GM12865 (cell line): ENCODE data around the gene FRRS1.

Source experiments
- DNase-seq: peaks from one replicate; pipeline ENCODE4 v3.0.0; 2010; ENCODE audit warnings: low read depth
- H3K4me3 ChIP-seq: 2 replicates; pipeline ENCODE4 v1.5.1; 2011; ENCODE audit warnings: mild to moderate bottlenecking, low read depth, low read length, control low read depth
- TF ChIP-seq, protein P1 (sequence below): IDR thresholded peaks from 2 replicates; pipeline ENCODE4 v1.5.1; 2011; ENCODE audit warnings: low read length, control low read depth, low read depth, inconsistent platforms; ENCODE audit not compliant: insufficient read depth; ENCODE audit errors: missing control alignments

Gene FRRS1

DNA sequence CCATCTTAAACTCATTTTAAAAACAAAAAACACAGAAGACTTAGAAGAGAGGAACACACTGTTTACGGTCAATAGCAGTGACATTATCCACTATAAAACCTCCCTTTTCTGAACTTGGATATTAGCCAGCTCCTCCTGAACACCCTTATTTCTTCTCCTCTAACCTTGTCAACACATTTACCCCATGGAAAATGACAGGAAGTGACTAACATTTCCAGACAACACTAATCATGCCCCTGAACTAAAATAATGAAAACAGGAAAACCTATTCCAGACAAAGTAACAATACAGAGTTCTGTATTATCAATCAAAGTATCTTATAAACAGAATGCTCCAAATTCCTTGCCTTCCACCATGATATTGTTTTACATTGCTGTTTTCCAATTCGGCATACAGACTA, 75.3 kb downstream of the FRRS1 start:
- no peak overlapping the region for H3K4me3 ChIP-seq
- TF ChIP-seq, protein P1, sequence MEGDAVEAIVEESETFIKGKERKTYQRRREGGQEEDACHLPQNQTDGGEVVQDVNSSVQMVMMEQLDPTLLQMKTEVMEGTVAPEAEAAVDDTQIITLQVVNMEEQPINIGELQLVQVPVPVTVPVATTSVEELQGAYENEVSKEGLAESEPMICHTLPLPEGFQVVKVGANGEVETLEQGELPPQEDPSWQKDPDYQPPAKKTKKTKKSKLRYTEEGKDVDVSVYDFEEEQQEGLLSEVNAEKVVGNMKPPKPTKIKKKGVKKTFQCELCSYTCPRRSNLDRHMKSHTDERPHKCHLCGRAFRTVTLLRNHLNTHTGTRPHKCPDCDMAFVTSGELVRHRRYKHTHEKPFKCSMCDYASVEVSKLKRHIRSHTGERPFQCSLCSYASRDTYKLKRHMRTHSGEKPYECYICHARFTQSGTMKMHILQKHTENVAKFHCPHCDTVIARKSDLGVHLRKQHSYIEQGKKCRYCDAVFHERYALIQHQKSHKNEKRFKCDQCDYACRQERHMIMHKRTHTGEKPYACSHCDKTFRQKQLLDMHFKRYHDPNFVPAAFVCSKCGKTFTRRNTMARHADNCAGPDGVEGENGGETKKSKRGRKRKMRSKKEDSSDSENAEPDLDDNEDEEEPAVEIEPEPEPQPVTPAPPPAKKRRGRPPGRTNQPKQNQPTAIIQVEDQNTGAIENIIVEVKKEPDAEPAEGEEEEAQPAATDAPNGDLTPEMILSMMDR, result no peak
- no peak for DNase-seq

DNA sequence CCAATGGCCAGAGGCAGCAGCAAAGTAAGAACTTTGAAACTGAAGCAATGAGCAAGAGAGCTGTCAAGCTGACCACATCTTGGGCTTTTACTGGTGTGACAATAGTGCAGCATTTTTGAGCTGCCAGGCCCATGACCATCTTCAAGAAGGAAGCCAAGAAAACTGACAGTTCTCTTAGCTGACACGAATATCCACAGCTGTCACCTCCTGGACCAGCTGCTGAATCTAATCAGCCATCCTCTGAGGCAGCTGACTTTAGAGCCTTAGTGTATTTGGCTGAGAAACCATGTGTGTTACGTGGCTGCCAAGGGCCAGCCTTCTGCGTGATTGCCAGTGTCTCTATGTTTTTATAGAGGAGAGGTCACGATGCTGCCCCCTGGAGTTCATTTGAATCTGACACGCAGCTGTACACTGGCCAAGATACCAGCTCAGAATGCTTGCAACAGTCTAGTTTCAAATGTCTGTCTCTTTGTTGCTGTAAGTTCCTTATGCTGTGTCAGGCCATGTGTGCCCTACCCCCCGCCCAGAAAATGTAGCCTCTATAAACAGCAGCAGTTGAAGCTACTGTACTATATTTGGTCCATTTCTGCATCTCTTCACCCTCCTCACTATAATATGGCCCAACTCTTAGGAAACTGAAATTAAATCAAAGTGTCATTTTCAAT, 80.8 kb downstream of the FRRS1 start:
- TF ChIP-seq, protein P1, result peak; percentile 68
- H3K4me3 ChIP-seq, result no peak overlapping the region
- peak; percentile 74 for DNase-seq

DNA sequence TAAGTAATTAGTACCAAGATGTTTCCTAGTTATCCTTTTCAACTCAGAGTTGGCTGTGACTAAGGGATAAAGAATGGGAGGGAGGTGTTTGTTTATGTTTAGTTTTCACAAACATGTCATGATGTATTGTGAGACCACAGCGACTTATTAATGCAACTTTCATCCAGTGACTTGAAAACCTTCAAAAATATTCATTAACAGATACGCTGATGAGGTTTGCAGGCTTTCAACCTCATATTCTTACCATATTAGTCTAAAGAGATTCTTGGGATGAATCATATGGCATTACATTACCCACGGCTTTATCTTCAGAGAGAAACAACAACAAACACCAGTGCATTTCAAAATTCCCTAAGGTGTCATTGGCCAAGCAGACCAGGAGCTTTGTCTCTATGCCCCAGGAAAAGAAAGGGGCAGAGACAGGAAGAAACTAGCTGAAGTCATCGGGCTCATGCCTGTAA, 84.1 kb downstream of the FRRS1 start:
- TF ChIP-seq, protein P1, result no peak
- DNase-seq, result no peak
- H3K4me3 ChIP-seq, result no peak overlapping the region

DNA sequence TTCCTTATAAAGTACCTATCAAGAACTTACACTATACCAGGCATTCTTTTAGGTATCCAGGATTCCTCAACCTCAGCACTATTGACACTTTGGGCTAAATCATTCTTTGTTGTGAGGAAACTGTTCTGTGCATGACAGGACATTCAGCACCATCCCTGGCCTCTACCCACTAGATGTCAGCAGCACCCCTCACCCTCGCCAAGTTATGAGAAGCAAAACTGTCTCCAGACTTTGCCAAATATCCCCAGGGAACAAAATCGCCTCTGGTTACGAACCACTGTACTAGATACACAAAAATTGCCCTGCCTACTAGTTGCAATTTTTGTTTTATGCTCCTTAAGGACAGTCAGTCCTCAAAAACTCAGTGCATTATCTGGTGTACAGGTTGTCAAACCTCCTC, 84.9 kb downstream of the FRRS1 start:
- no peak overlapping the region for H3K4me3 ChIP-seq
- TF ChIP-seq, protein P1, result no peak
- no peak for DNase-seq

DNA sequence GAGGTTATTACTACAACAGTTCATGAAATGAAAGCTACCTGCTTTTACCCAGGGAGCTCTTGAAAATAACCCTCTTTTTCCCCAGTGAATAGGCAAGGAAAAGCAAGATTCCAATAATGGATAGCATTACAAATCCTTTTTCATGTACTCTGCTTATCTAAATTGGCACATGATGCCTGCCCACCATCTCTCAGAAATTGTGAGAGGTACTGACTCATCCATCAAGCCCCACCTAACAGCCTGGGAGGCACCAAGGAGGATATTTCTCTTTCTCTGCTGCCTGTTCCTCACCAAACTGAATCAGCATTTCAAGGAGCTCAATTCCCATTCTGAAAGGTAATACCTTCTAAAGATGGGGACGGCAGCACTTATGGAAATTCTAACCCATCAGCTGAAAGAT, 86.2 kb downstream of the FRRS1 start:
- no peak for DNase-seq
- no peak overlapping the region for H3K4me3 ChIP-seq
- TF ChIP-seq, protein P1, result no peak

DNA sequence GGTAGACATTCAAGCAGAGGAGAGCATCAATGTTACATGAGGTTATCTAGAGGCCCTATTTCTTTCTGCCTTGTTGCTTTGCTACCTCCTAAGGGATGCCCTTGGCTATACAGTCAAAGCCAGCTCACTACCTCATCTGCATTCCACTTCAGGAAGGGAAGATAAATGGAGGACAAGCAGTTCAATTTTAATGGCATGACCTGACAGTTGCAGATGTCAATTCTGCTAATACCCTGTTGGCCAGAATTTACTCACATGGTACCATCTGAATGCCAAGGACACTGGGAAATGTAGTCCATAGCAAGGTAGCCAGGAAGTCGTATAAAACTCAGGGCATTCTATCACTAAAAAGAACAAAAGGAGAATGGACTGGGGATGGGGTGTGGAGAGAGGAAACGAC, 89.0 kb downstream of the FRRS1 start:
- DNase-seq, result no peak
- no peak overlapping the region for H3K4me3 ChIP-seq

DNA sequence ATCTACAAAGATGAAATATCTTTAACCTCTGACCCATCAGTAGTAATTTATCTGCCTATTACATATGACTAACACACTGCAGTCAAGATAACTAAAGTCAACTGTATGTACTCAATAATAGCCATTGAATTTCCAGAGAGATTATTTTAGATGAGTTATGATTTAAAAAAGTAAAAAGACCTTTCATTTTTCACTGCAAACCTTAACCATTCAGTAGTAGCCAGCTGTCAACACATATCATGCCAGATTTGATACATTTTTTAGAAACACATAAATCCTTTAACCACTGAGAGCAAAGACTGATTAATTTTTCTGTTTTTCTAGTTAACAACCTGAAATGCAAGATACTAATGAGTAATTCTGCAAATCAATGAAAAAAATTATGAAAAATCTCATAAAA, 89.6 kb downstream of the FRRS1 start:
- H3K4me3 ChIP-seq, result no peak overlapping the region
- TF ChIP-seq, protein P1, result no peak
- no peak for DNase-seq

More for the DNA sequence above, 89.0 kb downstream of the FRRS1 start:
- TF ChIP-seq, protein P1, result no peak
